OCI-LY7 (cell line): Measurements from ENCODE around the gene RHBDD1.

ENCODE experiments used
- CTCF ChIP-seq: fragments of 200-600 bp; sonication (generic); conservative IDR thresholded peaks from 2 replicates; pipeline ENCODE4 v1.5.1; 2014; ENCODE audit warnings: mild to moderate bottlenecking, antibody characterized with exemption, low read length, moderate library complexity, mixed read lengths
- EZH2phosphoT487 ChIP-seq: fragments of 200-600 bp; sonication (generic); IDR thresholded peaks from 2 replicates; pipeline ENCODE4 v1.6.1; 2018; ENCODE audit warnings: low read depth, borderline replicate concordance, mild to moderate bottlenecking, mixed run types, antibody characterized with exemption, low read length, moderate library complexity, mixed read lengths

- TF ChIP-seq CTCF (no peak), EZH2phosphoT487 (no peak)
Measured at GRCh38 chr2:227030789-227031188, 194.9 kb downstream of the RHBDD1 start.
